Stimulated activated CD8-positive, alpha-beta memory T cell treated with anti-CD3 and anti-CD28 coated beads, Interleukin-15, amount 100 ng/mL, for 1 hour (primary cell): ENCODE measurements around the gene TNIP2.

Experiments used
- DNase-seq: peaks from one replicate; pipeline ENCODE4 v3.0.0-alpha.2; 2020; ENCODE audit warnings: low read depth

TNIP2 gene

DNA sequence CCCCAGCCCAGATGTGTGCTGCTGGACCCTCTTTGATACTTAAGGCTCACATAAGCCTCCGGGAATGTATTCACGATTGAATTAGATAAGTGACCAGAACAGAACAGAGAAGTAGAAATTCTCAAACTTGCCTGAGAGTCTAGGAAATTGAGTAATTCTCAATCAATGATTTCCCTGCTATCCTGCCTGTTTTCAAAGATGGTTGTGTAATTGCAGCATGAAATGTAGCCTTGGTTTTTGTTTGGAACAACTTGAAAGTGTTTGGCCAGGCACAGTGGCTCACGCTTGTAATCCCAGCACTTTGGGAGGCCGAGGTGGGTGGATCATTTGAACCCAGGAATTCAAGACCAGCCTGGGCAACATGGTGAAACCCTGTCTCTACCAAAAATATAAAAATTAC, 41.2 kb downstream of the TNIP2 start:
- DNase-seq = no peak

DNA sequence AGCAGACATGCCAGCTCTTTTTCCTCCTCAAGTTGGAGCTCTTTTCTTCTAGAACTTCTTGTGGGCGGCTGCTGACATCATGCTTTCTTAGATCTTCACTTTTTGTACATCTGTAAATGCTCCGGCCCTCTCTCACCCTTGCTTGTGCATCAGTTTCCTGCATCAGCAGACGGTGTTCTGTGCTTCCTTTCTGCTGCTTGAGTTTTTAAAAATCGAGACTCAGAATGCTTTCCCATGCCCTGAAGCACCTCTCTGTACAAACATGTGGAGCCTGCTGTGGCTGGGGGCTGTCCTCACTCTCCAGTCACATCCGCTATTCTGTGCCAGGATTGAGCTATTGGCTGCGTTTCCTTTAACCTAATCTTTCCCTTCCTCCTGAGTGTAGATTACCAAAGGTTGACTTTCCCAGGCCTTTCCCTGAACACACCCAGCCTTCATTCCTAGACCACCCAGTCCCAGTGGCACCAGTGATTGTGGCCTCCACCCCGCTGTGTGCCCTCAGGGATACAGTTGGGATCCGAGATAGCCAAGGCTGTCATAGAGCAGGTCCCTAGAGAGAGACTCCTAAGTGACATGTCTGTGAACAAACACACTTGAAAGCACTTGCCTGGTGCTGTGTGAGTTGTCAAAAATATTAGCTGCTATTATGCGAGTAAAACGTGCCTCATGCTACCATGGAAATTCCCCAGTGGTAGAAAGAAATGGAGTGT, 41.9 kb downstream of the TNIP2 start:
- no peak for DNase-seq

DNA sequence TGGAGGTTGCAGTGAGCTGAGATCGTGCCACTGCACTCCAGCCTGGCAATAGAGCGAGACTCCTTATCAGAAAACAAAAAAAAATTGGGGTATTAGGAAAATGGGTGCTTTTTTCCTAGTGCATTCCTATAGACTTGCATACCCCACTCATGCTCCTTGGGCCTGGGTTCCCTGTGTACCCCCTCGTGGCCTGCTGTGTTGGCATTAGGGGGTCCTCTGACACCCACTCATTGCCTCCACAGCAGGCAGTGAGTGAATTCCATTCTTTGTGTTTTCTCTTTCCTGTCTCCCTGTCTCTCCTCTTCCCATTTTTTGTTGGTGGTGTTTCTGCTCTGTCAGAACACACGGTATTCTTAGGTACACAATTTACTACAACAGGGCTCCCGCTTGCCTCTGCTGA, 42.8 kb downstream of the TNIP2 start:
- no peak for DNase-seq

DNA sequence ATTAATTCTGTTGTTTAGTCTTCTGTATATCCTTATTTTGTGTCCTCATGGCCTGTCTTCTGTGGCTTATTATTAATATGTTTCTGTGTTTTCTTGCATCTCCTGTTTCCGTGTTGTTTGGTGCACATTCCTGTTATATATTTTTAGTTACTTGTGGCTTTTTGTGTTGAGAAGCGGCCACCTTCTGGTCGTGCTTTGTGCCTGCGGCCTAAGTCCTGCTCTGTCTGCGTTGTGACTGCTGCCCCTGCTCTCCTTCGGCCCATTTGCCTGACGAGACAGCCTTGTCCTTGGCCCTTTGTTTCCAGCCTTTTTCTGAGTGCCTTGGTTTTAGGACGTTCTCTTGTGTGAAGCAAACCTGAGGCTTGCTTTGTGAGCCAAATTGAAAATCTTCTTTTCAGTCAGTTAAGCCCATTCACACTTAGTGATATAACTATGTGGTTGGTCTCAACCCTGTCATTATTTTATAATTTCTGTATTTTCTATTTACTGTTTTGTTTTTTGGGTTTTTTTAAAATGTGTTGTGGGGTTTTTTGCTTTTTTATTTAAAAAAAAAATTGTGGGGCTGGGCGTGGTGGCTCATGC, 43.8 kb downstream of the TNIP2 start:
- no peak for DNase-seq

DNA sequence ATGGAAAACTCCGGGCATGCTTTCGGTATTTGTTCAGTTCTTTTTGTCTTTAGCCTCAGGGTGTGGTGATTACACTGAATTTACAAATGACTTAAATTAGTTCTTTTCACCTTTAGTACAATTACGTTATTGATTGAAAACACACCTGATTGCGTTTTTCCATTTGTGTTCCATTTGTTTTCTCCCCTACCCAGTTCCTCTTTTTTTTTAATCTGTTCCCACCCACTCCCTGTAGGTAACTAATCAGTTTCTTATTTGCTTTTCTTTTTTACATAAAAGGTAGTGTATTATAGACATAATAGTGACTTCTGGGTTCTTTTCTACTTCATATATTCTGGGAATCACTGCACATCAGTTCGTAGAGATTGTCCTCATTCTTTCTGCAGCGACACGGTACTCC, 53.4 kb downstream of the TNIP2 start:
- DNase-seq = no peak

DNA sequence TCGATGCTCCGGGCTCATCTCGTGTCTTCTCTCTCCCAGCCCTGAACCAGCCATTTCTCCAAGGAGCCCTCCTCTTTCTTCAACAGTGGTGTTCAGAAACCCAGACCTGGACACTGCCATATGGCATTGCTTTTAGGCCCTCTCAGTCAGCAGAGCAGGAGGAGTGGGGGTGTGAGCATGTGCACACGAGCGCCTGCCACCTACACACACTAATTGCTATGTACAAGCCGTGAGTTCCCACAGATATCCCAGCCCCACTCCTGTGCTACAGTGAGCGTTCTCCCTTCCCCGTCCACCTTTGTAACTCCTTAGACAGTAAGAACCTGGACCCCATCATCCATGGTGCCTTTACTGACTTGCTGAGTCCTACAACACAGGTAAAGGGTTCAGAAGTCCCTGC, 53.8 kb downstream of the TNIP2 start:
- DNase-seq = no peak

DNA sequence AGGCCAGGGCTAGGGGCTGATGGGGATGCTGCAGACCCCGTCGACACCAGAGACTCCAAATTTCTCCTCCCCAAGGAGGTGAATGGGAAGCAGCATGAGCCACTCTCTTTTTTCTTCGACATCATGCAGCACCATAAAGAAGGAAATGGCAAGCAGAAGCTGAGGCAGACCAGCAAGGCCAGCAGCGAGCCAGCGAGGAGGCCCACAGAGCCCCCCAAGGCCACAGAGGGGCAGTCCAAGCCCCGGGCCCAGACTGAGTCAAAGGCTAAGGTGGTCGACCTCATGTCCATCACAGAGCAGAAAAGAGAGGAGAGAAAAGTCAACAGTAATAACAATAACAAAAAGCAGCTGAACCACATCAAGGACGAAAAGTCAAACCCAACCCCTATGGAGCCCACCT, 56.1 kb downstream of the TNIP2 start:
- DNase-seq = no peak

DNA sequence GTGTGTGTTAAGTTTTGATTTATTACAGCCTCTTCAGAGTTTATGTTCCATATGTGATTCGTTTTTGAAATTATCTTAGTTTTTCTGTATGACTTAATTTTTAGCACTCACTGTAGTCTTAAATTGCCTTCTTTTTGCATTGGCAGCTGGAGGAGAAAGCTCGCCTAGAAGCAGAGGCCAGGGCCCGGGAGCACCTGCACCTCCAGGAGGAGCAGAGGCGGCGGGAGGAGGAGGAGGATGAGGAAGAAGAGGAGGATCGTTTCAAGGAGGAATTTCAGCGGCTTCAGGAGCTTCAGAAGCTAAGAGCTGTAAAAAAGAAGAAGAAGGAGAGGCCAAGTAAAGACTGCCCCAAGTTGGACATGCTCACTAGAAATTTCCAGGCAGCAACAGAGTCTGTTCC, 56.6 kb downstream of the TNIP2 start:
- no peak for DNase-seq

DNA sequence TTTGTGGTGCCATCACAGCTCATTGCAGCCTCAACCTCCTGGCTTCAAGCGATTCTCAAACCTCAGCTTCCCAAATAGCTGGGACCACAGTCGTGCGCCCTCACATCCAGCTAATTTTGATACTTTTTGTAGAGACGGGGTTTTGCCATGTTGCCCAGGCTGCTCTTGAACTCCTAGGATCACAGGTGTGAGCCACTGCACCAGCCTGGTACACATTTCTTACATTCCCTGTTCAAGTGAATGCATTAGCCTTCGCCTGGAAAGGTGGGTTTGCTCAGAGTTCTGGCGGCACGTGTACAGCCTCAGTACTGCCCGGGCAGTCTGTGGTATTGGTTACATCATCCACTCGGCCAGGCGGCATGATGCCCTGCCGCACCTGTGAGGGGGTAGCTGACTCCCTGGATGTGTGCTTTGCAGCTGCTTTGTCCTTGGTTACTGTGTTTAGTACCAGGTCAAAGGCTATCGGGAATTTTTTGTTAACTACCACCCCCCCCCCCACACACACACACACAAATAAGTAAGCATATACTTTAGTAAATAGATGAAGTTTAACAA, 57.1 kb downstream of the TNIP2 start:
- DNase-seq = no peak

DNA sequence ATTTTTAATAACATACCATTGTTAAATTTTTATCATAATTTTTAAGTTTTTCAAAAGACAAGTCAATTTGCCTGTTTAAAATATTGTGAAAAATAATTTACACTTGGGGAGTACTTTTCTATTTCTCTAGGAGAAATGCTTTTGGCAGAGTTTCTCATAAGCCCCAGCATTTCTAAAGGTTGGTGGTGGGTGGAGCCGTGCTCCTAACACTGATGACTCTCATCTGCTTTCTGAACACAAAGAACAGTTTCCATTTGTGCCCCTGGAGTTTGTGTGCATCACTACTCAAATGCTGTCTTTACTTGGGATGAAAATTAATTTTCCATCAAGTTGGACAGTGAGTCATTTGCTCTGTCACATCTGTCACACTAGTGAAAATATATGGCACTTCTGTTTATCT, 57.6 kb downstream of the TNIP2 start:
- no peak for DNase-seq

DNA sequence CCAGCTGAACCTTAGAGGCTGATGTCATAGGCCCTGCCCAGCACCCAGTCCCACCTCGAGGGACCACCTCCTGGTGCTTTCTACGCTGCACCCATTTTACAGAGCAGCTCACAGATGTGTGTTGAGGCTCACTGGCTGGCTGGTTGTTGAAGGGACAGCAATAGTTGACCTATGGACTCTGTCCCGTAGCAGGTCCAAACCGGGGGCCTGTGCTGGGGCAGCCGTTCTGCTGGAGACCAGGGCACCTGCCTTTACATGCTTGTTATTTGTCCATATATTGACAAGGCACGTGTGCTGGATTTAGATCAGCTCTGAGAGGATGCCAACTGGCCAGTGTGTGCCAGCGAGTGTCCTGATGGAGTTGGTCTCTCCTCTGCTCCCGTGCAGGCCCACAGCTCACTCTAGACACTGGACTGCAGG, 58.1 kb downstream of the TNIP2 start:
- no peak for DNase-seq

DNA sequence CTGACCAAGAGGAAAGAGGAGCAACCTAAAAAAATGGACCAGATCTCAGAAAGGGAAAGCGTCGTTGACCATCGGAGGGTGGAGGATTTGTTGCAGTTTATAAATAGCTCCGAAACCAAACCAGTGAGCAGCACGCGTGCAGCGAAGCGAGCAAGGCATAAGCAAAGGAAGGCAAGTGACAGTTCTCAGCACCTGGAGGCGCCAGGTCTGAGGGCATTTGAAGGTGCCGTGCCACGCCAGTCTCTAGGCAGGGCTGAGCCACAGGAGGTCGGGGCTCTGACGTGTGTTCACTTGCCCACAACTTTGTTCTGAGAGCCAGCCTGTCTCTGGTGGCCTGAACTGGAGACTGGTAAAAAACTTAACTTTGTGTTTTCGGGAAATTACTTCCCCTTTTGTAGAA, 59.7 kb downstream of the TNIP2 start:
- no peak for DNase-seq

DNA sequence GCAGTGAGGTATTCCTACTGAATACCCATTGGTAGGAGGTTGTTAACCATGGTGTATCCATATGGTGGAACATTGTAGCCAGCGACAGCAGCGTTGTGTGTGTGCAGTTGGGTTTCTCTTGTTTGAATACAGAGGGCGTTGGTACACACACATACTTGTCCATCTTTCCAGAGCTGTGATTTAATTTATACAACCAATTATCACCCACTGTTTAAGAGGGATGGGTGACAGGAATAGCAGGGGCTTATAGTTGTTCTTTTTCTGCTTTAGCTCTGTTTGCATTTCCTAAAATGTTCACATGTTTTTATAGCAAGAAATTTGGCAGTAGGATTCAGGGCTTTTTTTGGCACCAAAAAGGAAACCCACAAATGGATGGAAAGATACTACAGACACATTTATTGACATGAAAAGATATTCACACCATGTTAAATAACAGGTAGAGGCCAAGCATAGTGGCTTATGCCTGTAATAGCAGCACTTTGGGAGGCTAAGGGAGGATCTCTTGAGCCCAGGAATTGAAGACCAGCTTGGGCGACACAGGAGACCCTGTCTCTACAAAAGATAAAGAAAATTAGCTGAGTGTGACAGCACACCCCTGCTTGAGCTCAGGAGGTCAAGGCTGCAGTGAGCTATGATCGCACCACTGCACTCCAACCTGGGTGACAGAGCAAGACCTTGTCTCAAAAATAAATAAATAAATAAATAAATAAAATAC, 60.6 kb downstream of the TNIP2 start:
- no peak for DNase-seq

DNA sequence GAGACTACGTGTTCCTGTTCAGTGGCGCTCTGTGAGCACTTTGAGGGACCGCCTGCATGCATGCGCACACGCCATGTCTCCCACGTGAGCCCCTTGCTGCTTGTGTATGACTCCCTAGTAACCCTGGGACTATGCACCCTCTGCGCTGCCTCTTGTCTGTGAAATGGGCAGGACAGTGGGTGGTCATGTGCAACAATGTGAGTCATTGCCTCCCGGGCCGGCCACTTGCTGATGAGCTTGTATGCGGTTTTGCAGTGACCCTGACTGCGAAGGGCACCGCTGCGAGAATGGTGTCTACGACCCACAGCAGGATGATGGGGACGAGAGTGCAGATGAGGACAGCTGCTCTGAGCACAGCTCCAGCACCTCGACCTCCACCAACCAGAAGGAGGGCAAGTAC, 61.4 kb downstream of the TNIP2 start:
- DNase-seq = no peak

DNA sequence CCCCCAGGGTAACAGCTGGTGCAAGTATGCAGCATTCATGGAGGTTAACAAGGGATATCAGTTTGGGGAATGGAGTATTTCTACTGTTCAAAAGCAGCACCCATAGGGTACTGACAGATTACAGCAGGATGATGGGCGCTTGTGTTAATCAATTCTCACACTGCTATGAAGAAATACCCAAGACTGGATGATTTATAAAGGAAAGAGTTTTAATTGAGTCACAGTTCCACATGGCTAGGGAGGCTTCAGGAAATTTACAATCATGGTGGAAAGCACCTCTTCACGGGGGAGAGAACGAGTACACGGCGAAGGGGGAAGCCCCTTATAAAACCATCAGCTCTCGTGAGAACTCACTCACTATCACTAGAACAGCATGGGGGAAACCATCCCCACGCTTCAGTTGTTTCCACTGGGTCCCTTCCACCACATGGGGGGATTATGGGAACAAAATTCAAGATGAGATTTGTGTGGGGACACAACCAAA, 64.1 kb downstream of the TNIP2 start:
- no peak for DNase-seq
